GM23338 (cell line): ENCODE data around the gene CDC42BPG.

Experiments used
- EZH2 ChIP-seq: fragments of 200-600 bp; sonication (generic); IDR thresholded peaks from one replicate; pipeline ENCODE4 v1.8.0; 2017; ENCODE audit warnings: antibody characterized with exemption, mild to moderate bottlenecking, low read depth; ENCODE audit not compliant: unreplicated experiment
- EZH2phosphoT487 ChIP-seq: fragments of 200-600 bp; sonication (generic); IDR thresholded peaks from one replicate; pipeline ENCODE4 v1.8.1; 2018; ENCODE audit warnings: antibody characterized with exemption; ENCODE audit not compliant: unreplicated experiment
- POLR2AphosphoS5 ChIP-seq: IDR thresholded peaks from 2 replicates; pipeline ENCODE4 v1.6.1; 2016; ENCODE audit warnings: antibody characterized with exemption, low read depth
- STAT1 ChIP-seq: IDR thresholded peaks from one replicate; pipeline ENCODE4 v1.6.1; 2016; ENCODE audit warnings: antibody characterized with exemption; ENCODE audit not compliant: unreplicated experiment
- TF ChIP-seq, protein P1 (sequence below), 2 experiments: fragments of 200-600 bp in 1 of 2; sonication (generic) in 1 of 2; conservative IDR thresholded peaks; 2 replicates each; pipeline versions ENCODE4 v1.5.1 to v1.6.1; 2016 to 2017; ENCODE audit warnings: antibody characterized with exemption in 2 of 2, low read depth in 2 of 2, mild to moderate bottlenecking in 2 of 2, moderate library complexity in 1 of 2
- TF ChIP-seq, protein P2 (sequence below): IDR thresholded peaks from one replicate; pipeline ENCODE4 v1.6.1; 2018; ENCODE audit warnings: antibody characterized with exemption; ENCODE audit not compliant: unreplicated experiment

DNA sequence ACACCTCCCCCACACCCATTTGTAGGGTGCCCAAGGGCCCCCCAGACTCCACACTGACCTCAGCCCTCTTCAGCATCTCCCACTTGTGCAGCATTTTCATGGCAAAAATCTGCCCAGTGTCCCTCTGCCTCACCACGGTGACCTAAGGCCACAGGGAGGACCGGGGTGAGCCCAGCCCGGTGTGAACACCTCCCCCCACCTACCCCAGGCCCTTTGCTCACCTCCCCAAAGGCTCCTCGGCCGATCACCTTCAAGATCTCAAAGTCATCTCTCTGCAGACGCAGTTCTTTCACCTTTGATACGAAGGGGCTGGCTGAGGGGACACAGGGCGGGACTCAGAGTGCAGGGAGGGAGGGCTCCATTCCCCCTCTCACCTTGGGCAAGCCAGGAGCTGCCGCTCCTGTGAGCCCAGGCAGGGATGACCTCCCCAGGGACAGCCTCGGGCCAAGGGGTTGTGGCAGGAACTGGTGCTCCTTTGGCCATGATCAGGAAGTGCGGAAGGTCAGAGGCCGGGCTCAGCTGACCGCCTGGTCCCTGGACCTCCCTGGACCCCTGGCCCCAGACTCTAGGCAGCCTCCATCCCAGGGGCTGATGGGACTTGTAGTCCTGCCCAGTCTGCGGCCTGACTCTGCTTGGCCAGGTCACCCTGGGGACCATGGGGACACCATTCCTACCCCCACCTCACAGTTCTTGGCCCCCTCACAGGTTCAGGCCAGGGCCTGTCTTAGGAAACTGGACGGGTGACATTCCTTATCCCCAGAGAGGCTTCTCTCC, 2.7 kb downstream of the CDC42BPG start:
- TF ChIP-seq, protein P1, sequence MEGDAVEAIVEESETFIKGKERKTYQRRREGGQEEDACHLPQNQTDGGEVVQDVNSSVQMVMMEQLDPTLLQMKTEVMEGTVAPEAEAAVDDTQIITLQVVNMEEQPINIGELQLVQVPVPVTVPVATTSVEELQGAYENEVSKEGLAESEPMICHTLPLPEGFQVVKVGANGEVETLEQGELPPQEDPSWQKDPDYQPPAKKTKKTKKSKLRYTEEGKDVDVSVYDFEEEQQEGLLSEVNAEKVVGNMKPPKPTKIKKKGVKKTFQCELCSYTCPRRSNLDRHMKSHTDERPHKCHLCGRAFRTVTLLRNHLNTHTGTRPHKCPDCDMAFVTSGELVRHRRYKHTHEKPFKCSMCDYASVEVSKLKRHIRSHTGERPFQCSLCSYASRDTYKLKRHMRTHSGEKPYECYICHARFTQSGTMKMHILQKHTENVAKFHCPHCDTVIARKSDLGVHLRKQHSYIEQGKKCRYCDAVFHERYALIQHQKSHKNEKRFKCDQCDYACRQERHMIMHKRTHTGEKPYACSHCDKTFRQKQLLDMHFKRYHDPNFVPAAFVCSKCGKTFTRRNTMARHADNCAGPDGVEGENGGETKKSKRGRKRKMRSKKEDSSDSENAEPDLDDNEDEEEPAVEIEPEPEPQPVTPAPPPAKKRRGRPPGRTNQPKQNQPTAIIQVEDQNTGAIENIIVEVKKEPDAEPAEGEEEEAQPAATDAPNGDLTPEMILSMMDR (conservative IDR thresholded peaks at IDR 0.05; ENCODE audit: low read depth in 2 of 2), result no peak
- TF ChIP-seq EZH2phosphoT487 (no peak), POLR2AphosphoS5 (no peak), STAT1 (no peak), EZH2 (no peak)
- TF ChIP-seq, protein P2, sequence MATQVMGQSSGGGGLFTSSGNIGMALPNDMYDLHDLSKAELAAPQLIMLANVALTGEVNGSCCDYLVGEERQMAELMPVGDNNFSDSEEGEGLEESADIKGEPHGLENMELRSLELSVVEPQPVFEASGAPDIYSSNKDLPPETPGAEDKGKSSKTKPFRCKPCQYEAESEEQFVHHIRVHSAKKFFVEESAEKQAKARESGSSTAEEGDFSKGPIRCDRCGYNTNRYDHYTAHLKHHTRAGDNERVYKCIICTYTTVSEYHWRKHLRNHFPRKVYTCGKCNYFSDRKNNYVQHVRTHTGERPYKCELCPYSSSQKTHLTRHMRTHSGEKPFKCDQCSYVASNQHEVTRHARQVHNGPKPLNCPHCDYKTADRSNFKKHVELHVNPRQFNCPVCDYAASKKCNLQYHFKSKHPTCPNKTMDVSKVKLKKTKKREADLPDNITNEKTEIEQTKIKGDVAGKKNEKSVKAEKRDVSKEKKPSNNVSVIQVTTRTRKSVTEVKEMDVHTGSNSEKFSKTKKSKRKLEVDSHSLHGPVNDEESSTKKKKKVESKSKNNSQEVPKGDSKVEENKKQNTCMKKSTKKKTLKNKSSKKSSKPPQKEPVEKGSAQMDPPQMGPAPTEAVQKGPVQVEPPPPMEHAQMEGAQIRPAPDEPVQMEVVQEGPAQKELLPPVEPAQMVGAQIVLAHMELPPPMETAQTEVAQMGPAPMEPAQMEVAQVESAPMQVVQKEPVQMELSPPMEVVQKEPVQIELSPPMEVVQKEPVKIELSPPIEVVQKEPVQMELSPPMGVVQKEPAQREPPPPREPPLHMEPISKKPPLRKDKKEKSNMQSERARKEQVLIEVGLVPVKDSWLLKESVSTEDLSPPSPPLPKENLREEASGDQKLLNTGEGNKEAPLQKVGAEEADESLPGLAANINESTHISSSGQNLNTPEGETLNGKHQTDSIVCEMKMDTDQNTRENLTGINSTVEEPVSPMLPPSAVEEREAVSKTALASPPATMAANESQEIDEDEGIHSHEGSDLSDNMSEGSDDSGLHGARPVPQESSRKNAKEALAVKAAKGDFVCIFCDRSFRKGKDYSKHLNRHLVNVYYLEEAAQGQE, result no peak
